GM21360 (cell line): ENCODE measurements around the gene DMC1.
"Not testable (repeated sequence)": the region's sequence is repeated elsewhere in the genome, so short reads cannot be mapped to it uniquely, and the experiment has no call there.

ENCODE experiments used
- ATAC-seq: cut with Tn5 transposase; IDR thresholded peaks from one replicate; pipeline ENCODE4 v1.9.1; 2021; ENCODE audit warnings: mild to moderate bottlenecking, moderate library complexity; ENCODE audit not compliant: unreplicated experiment

Gene DMC1

GRCh38 chr22:38470179-38470578, 99.8 kb downstream of the DMC1 start:
- ATAC-seq, result not testable (repeated sequence)

GRCh38 chr22:38469306-38469781, 100.6 kb downstream of the DMC1 start:
- no peak for ATAC-seq
